Stimulated activated CD4-positive, alpha-beta T cell treated with anti-CD3 and anti-CD28 coated beads, Interleukin-12 subunit alpha, Interleukin-12 subunit beta, amount 100 ng/mL, for 4 hours (primary cell): ENCODE data around the gene ATRNL1.
"Not testable (repeated sequence)": the region's sequence is repeated elsewhere in the genome, so short reads cannot be mapped to it uniquely, and the experiment has no call there.

Source experiments
- DNase-seq: peaks from one replicate; pipeline ENCODE4 v3.0.0-alpha.2; 2020

Gene ATRNL1

DNA sequence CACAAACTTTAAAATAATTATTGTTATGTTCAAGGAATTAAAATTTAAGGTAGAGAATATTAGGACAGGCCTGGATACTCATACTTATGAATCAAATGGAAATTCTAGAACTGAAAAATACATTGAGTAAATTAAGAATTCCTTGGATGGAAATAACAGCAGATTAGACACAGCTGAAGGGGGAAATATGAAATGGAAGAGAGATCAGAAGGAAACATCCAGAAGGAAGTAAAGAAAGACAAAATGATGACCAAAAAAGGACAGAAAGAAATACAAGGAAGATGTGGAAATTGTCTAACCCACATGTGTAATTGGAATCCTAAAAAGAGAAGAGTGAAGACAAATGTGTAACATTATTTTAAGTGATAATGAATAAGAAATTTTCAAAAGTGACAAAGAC lies 128.9 kb downstream of the ATRNL1 start:
- DNase-seq, result no peak

DNA sequence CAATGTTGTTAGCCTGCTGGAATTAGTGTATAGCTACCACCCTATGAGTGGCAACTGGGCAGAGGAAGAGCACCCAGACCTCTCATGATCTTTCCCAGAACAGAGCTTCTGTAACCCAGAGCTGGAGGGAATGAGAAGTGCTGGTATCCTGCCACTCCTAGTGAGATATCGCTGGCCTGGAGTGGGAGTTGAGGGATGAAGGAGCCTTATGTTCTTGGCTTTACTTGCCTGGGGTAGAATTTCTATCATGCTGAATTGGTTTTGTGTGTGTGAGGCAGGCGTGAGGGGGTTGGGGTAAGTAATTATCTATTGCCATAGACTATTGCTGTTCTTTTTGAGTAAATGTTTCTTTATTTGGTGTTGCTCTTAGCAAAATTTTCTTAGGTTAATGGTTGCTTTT lies 146.6 kb downstream of the ATRNL1 start:
- DNase-seq, result no peak

DNA sequence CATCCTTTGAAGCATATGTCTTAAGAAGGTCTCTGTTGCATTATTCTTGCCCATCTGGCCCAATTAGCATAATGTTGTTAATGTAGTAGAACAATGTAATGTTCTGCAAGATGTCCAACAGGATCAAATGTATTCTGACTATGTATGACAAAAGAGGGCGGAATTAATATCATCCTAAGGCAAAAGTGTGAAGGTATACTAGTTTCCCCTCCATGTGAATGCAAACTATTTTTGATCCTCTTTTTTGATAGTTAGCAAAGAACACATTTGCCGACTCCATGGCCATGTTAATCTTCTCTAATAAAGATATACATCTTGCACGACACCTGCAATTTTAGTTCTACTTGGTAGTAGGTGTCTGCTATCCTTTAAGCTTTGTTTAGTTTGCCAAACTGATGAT lies 157.6 kb downstream of the ATRNL1 start:
- DNase-seq, result no peak

DNA sequence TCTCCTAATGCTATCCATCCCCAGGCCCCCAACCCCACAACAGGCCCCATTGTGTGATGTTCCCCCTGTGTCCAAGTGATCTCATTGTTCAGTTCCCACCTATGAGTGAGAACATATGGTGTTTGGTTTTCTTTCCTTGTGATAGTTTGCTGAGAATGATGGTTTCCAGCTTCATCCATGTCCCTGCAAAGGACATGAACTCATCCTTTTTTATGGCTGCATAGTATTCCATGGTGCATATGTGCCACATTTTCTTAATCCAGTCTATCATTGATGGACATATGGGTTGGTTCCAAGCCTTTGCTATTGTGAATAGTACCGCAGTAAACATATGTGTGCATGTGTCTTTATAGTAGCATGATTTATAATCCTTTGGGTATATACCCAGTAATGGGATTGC lies 160.6 kb downstream of the ATRNL1 start:
- not testable (repeated sequence) for DNase-seq

DNA sequence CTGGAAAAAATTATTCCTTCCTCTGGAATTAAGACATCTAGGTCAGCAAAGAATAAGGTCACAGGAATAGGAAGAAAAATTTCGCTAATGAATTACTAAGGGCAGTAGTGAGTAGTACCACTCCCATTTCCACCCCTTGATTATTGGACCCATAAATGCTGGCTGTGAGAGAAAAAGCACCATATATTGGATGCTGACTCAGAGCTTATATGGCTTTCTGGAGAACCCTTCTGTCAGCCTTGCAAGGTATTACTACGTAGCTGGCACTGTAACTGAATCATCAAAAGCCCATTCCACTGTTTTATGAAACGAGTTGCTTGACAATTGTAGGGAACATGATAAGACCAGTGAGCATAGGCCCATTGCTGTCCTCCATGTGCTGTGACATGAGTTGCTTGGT lies 179.3 kb downstream of the ATRNL1 start:
- no peak for DNase-seq

DNA sequence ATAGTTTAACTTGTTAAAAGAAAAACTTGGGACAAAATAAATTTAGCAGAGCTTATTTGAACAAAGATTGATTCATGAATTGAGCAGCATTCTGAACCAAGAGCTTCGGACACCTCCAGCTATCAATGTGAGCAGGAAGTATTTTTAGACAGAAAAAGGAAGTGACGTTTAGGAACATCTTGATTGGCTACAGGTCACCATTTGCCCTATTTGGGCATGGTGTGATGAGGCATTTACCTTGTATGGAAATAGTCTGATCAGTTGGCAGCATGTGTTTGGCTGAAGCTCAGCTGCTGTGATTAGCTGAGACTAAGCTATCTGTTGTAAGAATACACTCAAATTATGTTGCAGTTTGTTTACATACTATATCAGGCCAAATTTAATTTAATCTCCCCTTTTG lies 185.1 kb downstream of the ATRNL1 start:
- no peak for DNase-seq

DNA sequence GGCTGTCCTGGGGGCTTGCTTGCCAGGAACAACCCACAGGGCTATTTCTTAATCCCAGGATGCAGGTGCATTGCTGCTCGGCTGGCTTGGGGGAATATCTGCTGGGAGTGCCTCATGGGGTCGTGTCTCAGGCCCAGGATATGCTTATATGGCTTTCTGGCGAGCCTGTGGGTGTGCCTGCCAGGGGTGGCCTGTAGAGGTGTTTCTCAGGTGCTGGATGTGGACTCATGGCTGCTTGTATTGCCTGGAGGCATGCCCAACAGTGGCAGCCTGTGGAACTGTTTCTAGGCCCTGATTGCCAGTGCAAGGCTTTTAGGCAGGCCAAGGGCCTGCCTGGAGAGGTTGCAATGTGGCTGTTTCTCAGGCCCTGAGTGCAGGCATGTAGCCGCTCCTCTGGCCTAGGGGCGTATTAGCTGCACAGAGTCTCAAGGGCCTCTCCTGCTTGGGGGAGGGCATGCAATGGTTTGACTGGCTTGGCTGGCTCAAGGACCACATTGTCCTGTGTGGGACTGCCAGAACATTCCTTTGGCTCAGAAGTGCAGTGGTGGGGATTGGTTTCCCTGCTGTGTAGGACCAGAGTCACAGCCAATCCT lies 202.1 kb downstream of the ATRNL1 start:
- DNase-seq, result no peak

DNA sequence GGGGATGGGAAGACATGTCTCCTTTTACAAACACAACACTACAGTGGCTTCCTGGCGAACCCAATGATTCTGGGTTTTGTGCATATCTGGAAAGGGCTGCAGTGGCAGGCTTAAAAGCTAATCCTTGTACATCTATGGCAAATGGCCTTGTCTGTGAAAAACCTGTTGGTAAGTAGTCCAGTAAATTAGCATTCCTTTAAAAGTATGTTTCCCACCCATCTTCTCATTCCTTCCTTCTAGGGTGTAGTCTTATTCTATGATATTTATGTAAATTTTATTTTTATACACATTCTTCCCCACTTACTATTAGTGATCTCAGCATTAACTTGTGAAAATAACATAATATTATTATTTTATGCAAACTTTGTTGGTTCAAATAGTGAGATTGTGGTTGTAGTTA lies 206.9 kb downstream of the ATRNL1 start:
- no peak for DNase-seq

DNA sequence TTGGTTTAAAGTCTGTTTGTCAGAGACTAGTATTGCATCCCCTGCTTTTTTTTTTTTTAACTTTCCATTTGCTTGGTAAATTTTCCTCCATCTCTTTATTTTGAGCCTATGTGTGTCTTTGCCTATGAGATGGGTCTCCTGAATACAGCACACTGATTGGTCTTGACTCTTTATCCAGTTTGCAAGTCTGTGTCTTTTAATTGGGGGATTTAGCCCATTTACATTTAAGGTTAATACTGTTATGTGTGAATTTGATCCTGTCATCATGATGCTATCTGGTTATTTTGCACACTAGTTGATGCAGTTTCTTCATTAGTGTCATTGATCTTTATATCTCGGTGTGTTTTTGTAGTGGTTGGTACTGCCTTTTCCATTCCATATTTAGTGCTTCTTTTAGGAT lies 226.5 kb downstream of the ATRNL1 start:
- not testable (repeated sequence) for DNase-seq

DNA sequence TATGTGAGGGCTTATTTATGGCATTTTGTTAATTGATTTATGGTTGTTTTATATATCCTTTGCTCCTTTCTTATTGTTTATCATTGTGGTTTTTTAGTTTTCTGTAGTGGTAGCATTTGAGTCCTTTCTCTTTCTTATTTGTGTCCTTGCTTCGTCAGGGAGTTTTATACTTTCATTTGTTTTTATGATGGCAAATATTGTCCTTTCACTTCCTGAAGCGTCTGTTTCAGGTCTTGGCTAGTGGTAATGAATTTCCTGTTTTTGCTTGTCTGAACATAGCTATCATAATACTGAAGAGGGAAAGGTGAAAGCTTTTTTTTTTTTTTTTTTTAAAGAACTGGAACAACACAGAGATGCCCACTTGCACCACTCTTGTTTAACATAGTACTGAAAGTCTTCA lies 228.2 kb downstream of the ATRNL1 start:
- DNase-seq, result no peak

DNA sequence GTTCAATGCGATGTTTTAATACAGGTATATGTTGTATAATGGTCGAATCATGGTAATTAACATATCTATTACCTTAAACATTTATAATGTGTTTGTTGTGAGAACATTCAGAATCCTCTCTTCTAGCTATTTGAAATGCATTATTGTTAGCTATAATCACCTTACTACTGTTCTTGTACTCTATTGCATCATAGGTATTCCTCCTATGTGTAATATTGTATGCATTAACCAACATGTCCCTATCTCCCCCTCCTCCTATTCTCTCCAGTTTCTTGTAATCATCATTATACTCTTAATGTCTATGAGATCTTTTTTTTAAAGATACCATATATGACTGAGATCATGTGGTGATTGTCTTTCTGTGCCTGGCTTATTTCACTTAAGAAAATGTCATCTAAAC lies 235.2 kb downstream of the ATRNL1 start:
- no peak for DNase-seq

DNA sequence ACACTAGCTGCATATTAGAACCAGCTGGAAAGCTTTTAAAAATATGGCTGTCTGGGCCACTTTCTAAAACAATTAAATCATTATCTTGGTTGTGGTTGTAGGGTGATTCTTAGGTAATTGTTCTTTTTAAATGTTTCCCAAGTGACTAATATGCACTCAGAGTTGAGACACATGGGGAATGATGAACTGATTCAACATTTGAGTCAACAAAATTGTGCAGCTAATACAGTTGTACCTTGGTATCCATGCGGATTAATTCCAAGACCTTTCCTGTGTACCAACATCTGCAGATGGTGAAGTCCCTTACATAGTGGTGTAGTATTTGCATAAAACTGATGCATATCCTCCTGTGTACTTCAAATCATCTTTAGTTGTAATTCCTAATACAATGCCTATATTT lies 242.2 kb downstream of the ATRNL1 start:
- DNase-seq, result no peak

DNA sequence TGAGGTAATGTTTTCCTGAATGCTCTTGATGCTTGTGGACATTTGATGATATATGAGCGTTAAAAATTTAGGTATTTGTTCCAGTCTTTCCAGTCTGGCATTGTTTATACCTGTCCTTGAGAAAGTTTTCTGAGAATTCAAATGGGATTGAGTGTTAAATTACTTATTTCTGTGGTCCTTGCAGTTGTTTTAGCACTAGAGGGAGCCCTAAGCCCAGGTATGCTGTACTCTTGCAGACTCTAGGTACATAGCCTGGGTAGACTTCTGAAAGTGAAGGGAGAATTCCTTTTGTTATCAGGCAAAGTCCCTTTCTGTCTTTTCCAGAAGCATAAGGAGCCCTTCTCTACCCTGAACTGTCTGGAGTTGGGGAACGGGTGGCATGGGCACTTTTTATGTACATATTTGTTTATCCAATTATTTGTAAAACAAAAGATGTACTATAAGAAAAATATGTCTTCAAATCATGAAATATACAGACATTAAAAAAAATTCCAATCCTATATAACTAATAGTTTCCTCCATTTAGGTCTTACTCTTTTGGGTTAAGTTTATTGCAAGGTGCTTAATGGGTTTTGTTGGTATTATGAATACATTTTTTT lies 262.1 kb downstream of the ATRNL1 start:
- DNase-seq, result no peak

DNA sequence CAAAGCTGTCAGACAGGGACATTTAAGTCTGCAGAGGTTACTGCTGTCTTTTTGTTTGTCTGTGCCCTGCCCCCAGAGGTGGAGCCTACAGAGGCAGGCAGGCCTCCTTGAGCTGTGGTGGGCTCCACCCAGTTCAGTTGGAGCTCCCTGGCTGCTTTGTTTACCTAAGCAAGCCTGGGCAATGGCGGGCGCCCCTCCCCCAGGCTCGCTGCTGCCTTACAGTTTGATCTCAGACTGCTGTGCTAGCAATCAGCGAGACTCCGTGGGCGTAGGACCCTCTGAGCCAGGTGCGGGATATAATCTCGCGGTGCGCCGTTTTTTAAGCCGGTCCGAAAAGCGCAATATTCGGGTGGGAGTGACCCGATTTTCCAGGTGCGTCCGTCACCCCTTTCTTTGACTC lies 274.8 kb downstream of the ATRNL1 start:
- DNase-seq, result not testable (repeated sequence)

DNA sequence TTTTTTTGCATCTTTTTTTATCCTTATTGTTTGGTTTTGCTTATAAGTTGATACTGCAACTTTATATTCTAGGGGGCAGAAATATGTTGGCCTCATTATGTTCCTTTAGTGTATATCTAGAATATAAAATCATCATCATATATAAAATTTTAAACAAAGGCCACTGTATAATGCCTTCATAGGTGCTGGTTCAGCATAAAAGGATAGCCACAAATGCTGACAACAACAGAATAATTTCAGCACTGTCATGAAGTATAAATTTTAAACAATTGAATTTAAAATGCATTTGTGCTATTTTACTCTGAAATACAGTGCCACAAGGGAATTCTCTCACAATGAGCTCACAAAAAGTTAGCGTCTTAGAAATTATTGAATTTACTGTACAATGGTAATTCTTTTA lies 285.9 kb downstream of the ATRNL1 start:
- DNase-seq, result no peak

DNA sequence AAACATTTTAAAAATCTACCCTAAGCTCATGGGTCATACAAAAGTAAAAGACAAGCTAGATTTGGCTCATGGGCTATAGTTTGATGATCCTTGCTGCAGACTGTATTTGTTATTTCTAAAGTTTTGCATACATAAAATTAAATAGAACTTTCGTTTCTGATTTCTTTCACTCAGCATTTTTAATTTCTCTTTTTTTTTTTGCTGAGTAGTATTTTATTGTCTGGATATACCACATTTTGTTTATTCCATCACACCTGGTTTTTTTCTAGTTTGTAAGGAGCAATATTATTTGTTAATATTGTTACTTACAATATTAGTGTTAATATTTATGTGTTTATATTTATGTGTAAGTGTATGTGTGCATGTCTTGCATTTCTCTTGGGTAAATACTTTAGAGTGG lies 291.5 kb downstream of the ATRNL1 start:
- no peak for DNase-seq

DNA sequence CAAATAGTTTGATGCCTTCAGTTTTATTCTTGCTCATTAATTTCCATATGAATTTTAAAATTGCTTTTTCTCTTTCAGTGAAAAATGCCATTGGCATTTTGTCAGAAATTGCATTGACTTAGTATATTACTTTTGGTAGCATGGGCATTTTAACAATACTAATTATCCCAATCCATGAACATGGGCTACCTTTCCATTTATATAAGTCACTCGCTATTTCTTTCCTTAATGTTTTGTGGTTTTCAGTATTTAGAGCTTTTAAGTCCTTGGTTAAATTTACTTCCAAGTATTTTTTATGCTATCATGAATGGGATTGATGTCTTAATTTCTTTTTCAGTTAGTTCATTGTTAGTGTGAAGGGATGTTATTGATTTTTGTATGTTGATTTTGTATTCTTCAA lies 297.4 kb downstream of the ATRNL1 start:
- no peak for DNase-seq

DNA sequence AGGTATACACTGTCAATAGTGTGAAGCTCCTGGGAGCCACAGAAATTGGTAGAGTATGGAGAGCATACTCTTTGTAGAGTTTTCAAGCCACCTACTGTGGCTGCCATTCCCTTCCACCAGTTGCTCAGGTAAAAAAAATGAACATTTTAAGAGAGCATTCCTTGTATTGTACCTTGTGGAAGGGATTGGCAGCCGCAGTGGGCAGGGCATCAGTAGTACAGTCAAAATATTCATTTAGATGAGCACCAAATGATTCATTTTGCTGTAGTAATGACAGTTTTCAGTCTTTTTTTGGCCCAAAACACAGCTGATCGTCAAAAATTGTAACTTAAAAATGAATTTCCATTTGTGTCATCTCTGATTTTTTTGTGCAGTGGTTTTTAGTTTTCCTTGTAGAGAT lies 304.9 kb downstream of the ATRNL1 start:
- no peak for DNase-seq

DNA sequence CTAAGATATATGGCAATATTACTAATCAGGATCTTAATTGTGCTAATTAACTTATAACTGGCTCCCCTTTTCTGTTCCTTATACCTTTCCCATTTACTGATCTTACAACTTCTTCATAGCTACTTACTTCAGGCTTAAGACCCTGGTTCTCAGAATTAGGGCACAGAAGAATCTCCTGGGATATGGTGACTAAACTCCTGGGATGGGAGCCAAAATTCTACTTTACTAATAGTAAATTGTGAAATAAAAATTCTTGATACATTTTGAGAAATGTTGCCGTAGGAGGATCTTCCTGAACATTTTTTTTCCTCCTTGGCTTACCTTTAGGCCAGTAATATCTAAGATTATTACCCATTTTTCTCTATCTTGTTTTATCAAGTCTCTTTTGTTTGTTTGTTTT lies 309.5 kb downstream of the ATRNL1 start:
- DNase-seq, result no peak

DNA sequence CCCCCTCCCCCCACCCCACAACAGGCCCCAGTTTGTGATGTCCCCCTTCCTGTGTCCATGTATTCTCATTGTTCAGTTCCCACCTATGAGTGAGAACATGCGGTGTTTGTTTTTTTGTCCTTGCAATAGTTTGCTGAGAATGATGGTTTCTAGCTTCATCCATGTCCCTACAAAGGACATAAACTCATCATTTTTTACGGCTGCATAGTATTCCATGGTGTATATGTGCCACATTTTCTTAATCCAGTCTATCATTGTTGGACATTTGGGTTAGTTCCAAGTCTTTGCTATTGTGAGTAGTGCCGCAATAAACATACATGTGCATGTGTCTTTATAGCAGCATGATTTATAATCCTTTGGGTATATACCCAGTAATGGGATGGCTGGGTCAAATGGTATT lies 312.7 kb downstream of the ATRNL1 start:
- DNase-seq, result not testable (repeated sequence)

DNA sequence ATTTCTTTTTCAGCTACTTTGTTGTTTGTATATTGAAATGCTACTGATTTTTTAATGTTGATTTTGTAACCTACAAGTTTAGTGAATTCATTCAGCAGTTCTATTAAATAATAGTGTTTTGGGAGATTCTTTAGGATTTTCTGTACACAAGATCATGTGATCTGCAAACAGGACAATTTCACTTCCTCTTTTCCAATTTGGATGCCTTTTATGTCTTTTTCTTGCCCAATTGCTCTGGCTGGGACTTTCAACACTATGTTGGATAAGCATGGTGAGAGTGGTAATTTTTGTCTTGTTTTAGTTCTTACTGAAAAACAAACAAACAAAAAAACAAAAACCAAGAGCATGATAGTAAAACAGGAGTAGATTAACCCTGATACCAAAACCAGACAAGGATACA lies 316.2 kb downstream of the ATRNL1 start:
- no peak for DNase-seq

DNA sequence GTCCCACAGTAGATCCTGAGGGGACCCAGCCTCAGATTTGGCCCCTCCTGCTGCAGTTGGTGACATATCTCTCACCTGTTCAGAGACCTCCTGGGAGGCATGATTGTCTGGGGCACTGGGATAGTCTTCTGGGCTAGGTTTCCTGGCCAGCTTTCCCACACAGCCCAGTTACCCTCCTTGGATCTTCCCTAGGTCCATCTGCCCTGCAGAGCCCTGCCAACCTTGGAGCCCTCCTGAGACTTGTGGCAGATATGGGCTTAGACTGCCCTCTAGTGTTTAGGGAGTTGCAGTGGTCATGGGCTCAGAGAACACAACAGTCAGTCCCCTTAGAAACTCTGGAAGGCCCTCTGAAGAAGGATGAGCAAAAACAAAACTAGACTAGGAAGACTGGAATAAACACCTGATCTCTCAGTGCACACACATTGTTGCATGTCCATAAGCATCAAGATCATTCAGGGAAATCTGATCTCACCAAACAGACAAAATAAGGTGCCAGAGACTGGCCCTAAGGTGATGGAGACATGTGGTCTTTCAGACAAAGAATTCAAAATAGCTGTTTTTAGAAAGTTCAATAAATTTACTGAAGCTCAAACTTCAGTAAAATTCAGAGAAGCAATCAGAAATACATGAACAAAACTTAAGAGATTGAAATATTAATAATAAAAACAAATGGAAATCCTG lies 324.6 kb downstream of the ATRNL1 start:
- no peak for DNase-seq

DNA sequence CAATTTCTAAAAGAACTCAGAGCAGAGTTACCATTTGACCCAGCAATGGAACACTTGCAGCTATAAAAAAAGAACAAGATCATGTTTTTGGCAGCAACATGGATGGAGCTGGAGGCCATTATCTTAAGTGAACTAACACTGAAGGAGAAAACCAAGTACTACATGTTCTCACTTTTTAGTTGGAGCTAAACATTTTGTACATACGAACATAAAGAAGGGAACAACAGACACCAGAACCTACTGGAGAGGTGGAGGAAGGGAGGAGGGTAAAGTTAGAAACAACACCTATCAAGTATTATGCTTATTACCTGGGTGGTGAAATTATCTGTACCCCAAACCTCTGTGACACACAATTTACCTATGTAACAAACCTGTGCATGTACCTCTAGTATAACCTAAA lies 329.5 kb downstream of the ATRNL1 start:
- no peak for DNase-seq

DNA sequence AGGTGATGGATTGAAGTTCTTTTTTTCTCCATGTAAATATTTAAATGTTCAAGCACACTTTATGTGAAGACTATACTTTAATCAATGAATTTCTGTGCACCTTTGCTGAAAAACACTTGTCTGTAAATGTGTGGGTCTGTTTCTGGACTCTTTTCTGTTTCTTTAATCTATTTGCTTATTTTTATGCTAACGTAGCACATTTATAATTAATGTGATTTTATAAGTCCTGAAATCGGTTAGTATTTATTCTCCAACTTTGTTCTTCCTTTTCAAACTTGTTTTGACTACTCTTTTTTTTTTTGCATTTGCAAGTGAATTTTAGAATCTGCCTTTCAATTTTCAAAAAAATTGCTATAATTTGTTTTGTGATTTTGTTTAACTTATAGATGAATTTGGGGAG lies 334.4 kb downstream of the ATRNL1 start:
- DNase-seq, result no peak
